Frontal cortex (tissue), 4 donors: ENCODE measurements around the gene SLC39A13. TPM values are rescaled to one million over a fixed set of nuclear protein-coding genes. Genes with fewer than 3 reads are reported as not detected.

ENCODE experiments used
- DNase-seq, 2 donors: peaks; one replicate each; pipeline ENCODE4 v3.0.0; 2012; ENCODE audit warnings: low spot score in 2 of 2
- FAIRE-seq: peaks from 2 replicates; lab custom pipeline; 2012; peaks lifted over from hg19 to GRCh38; lab: Jason Lieb, UNC
- total RNA-seq: library from RNA; depleted of rRNA; stranded (reverse); fragments of >200 nt; gene quantifications from one replicate; pipeline ENCODE4 v1.2.3, GENCODE V29; 2014
- donor health status: control.
- donor health status: control.
- donor health status: control.

The SLC39A13 gene
- total RNA-seq, 1 donor from 2014 or later: 8.6 TPM

- DNase-seq (no peak), FAIRE-seq (no peak)
Observed at GRCh38 chr11:47399860-47400767, 8.3 kb upstream of the SLC39A13 start.

DNA sequence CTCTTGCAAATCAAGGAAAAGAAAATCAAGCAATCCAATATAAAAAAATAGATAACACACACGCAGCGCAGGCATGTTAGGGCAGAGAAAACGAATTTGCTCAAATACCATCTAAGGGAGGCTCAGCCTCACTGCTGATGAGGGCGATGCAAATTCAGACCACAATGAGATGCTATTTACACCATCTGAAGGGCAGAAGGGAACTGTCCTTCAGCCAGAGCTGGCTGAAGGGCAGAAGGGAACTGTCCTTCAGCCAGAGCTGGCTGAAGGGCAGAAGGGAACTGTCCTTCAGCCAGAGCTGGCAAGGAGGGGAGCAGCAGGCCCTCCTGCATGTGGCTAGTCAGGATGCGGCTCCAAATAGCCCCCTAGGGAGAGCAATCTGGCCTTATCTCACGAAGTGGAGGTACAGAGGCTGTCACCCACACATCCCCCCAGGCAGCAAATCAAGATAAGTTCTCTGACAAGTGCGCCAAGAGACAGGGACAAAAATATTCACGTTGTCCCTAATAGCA is 7.6 kb upstream of the SLC39A13 start:
- DNase-seq: no peak
- FAIRE-seq: no peak

DNA sequence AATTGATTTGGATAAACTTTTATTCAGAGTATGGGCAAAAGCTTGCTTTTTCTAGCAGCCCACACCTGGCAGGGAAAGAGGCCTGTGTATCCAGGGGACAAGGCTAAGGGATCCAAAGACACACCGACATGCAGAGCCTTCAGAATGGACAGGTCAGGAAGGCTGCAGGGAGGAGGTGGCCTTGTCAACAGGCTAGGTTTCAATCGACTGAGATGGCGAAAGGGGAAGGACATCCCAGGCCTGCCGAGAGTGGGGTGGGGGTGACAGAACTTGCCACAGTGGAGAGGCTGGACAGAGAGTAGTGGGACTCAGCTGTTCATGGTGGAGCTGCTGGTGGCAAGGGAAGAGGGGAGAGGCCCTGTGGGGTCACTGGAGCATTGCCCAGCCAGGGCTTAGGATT is 5.3 kb upstream of the SLC39A13 start:
- FAIRE-seq (no peak), DNase-seq (no peak)

GRCh38 chr11:47403571-47403970 is 4.8 kb upstream of the SLC39A13 start:
- DNase-seq (no peak), FAIRE-seq (no peak)

GRCh38 chr11:47406896-47407745 is 1.3 kb upstream of the SLC39A13 start:
- no peak for FAIRE-seq
- no peak for DNase-seq

DNA sequence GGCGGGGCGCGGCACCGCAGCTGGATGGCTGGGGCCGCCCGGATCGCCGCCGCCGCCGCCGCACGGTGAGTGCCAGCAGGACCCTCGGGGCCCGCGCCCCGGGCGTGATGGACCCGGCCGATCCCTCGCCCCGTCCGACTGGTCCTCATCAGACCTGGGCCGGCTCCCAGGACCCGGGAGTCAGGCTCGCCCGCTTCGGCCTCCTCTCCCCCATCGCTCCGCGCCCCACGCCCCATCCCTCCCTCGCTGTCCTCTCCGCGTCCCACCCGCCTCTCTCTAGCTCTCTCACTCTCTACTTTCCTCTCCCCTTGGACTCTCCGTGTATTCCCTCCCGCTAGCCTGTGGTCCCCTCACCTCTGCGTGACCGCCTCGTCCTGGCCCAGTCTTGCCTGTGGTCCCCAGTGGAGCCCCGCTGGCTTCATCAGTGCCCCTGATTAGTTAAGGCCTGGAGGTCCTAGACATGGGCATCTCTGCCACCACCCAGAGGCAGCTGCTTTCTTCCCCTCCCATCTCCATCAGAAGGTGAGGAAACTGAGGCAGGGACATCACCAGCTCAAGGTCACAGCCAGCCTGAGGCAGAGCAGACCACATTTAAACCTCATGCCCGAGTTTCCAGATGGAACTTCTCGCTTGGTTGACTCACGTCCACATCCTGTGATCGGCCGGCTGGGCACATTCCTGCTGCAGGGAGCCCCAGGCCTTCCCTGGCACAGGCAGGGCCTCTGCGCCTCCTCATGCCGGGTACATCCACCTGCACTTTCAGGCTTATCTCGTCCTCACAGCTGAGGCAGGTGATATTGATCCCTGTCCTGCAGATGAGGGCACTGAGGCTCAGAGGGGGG is 429 bp downstream of the SLC39A13 start:
- DNase-seq (no peak), FAIRE-seq (no peak)

DNA sequence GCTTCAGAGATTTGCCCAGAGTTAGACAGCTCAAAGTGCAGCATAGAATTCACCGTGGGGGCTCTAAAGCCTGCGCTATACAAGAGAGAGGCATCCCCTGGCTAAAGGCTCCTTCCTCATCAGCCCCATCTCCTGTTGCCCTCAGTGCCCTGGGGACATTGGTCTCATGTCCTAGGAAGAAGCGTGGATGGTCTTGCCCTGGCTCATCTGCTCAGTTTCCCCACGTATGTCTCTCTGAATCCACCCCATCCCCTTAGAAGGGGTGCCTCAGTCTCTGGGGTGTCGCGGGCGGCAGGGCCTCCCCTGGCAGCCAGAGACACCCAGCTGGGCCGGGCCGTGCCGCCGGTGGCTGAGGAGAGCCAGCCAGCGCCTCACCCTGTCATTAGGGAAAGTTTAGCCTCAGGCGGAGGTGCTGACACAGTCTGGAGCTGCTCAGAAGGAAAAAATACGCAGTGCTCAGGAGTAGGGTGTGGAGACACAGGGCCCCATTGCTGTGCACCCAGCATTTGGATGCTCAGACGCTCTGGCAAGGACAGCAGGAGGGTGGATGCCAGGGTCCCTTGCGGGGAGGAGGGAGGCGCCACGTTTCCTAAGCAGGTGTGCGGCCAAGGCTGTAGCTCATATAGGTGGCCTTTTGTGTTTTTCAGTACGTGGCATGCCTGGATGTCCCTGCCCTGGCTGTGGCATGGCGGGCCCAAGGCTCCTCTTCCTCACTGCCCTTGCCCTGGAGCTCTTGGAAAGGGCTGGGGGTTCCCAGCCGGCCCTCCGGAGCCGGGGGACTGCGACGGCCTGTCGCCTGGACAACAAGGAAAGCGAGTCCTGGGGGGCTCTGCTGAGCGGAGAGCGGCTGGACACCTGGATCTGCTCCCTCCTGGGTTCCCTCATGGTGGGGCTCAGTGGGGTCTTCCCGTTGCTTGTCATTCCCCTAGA is 1.3 kb downstream of the SLC39A13 start:
- FAIRE-seq: no peak
- no peak for DNase-seq

DNA sequence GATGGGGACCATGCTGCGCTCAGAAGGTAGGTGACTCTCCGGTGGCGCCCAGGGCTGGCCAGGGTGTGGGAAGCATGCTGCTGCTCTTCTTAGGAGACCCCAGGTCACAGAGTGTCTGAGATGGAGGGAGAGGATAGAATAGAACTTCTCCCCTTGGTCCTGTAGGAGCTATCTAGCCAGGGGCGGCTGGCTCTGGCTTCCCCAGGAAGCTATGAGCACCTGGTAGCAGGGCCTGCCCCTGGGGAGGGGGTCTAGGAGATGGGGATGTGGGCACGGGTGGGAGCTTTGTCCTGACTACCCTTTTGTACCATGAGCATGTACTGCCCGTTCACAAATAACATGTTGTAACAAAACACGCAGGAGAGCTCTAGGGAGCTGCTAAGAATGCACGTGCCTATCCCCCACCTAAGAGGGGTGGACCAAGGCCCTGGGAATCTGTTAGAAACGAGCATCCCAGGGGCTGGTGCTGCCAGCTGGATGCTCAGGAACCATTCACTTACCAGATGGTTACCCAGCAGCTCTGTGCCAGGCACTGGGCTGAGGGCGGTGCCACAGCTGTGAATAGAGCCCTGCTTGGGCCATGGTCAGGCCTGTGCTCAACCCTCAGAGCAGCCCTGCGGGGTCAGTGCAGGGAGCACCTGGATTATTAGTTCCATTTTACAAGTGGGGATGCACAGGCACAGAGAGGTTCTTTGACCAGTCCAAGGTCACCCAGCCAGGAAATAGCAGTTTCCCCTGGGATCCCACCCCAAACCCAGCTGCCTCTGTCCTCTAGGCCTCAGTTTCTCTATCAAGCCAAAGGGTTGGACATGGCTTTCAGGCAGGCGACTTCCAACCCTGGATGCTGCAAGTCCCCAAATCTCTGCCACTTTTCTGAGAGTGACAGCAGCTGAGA is 2.2 kb downstream of the SLC39A13 start:
- FAIRE-seq (no peak), DNase-seq (no peak)

DNA sequence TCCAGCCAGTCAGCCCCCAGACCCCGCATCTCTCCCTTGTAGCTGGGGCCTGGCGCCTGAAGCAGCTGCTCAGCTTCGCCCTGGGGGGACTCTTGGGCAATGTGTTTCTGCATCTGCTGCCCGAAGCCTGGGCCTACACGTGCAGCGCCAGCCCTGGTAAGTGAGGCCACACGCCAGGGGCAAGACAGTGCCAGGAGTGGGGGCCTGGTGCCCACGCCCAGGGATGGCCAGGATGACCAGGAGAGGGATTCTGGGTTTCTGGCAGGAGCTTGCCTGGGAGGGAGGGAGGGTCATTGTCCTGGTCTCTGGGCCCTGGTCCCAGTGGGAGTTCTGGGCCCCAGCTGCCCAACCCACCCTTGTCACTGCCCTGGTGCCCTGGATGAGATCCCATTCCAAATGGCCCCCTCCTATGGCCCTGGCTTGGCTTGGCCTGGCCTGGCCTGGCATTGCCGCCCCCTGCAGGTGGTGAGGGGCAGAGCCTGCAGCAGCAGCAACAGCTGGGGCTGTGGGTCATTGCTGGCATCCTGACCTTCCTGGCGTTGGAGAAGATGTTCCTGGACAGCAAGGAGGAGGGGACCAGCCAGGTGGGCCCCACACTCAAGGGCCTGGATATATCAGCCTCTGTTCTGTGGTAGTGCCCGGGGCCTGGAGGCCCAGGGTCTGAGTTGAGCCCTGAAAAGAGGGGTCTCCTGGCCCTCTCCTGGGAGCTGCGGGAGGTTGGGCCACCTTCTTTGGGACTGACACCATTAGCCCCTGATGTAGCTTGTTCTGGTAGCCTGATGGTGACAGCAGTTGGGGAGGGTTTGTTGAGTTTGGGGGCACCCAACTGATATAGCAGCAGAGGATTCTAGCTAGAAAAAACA is 3.7 kb downstream of the SLC39A13 start:
- FAIRE-seq (no peak), DNase-seq (no peak)

- no peak for DNase-seq
- FAIRE-seq: no peak
Observed at GRCh38 chr11:47413351-47413750, 5.0 kb downstream of the SLC39A13 start.

GRCh38 chr11:47413908-47414684 is 5.7 kb downstream of the SLC39A13 start:
- DNase-seq: no peak
- FAIRE-seq: no peak

DNA sequence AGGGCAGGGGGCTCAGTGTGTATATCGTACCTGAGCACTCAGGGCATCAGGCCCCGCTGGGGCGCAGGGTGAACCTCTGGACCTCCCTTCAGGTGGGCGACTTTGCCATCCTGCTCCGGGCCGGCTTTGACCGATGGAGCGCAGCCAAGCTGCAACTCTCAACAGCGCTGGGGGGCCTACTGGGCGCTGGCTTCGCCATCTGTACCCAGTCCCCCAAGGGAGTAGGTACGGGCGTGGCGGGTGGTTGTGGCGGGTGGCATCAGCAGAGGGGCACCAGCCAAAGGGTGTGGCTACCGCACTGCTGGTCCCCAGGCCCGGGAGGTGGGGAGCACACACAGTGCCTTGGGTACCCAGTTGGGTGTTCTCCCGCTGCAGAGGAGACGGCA is 6.3 kb downstream of the SLC39A13 start:
- DNase-seq (no peak), FAIRE-seq (no peak)

- DNase-seq: no peak
- no peak for FAIRE-seq
Observed at GRCh38 chr11:47415091-47415854, 6.9 kb downstream of the SLC39A13 start.

DNA sequence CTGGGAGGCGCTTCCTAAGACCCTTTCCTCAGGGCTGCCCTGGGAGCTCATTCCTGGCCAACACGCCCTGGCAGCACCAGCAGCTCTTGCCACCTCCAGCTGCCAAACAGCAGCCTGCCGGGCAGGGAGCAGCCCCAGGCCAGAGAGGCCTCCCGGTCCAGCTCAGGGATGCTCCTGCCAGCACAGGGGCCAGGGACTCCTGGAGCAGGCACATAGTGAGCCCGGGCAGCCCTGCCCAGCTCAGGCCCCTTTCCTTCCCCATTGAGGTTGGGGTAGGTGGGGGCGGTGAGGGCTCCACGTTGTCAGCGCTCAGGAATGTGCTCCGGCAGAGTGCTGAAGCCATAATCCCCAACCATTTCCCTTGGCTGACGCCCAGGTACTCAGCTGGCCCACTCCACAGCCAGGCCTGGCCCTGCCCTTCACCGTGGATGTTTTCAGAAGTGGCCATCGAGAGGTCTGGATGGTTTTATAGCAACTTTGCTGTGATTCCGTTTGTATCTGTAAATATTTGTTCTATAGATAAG is 7.6 kb downstream of the SLC39A13 start:
- FAIRE-seq (no peak), DNase-seq (no peak)

GRCh38 chr11:47417712-47418111 is 9.3 kb downstream of the SLC39A13 start:
- FAIRE-seq (no peak), DNase-seq (no peak)
